HCT116 (cell line): ENCODE measurements around the gene CCDC30. TPM values are rescaled to one million over a fixed set of nuclear protein-coding genes. Genes with fewer than 3 reads are reported as not detected.

Source experiments
- ATAC-seq: fragments of 200-7000 bp; cut with Tn5 transposase; 2 replicates; pipeline ENCODE4 v1.9.1; 2020; ENCODE audit warnings: mild to moderate bottlenecking, moderate library complexity
- BruUV-seq: library from RNA; stranded (reverse); fragments of 400-500 nt; replicated peaks from 2 replicates; lab custom pipeline; 2021; lab: Mats Ljungman, UMichigan
- CTCF ChIA-PET: fragments of 300-600 bp; sonication (Branson Sonifier 250); formaldehyde crosslinking; loops from one replicate; lab custom pipeline; 2021; ENCODE audit warnings: antibody characterized with exemption; lab: Charles Lee
- POLR2A ChIA-PET: fragments of 300-600, 350-600 bp; sonication (Branson Sonifier 250); formaldehyde crosslinking; loops from one replicate; lab custom pipeline; 2021; ENCODE audit warnings: antibody characterized with exemption; lab: Charles Lee
- RAD21 ChIA-PET, 2 experiments: fragments of 300-600 bp; sonication (Branson Sonifier 250); formaldehyde crosslinking; loops; one replicate each; lab custom pipeline; 2023; ENCODE audit warnings: low total read pairs in 2 of 2; ENCODE audit not compliant: uncharacterized antibody in 2 of 2, unreplicated experiment in 2 of 2, low non-redundant PET in 1 of 2; lab: Charles Lee
- DNase-seq: peaks from one replicate; pipeline ENCODE4 v3.0.0-alpha.2; 2010; ENCODE audit warnings: low read depth, low spot score
- H2AFZ ChIP-seq: fragments of 200-600 bp; shearing (Covaris generic), sonication (generic); 2 replicates; pipeline ENCODE4 v1.6.1; 2017; ENCODE audit warnings: low read depth, mixed run types, mixed read lengths, antibody characterized with exemption, low read length; ENCODE audit not compliant: poor library complexity, severe bottlenecking
- H3K27ac ChIP-seq: 2 replicates; pipeline ENCODE4 v1.5.1; 2012; ENCODE audit warnings: low read depth, low read length
- H3K27me3 ChIP-seq: fragments of 200-600 bp; sonication (generic); 2 replicates; pipeline ENCODE4 v1.6.1; 2016; ENCODE audit warnings: mixed run types, low read length, mixed read lengths; ENCODE audit not compliant: insufficient read depth
- H3K36me3 ChIP-seq, 2 experiments: fragments of 200-500 bp in 1 of 2; fragments of 200-600 bp in 1 of 2; sonication (Bioruptor generic) in 1 of 2; sonication (generic) in 1 of 2; 2 replicates each; pipeline versions ENCODE4 v1.5.1 to v1.6.1; 2014 to 2016; ENCODE audit warnings: low read length in 2 of 2, inconsistent platforms in 1 of 2, mixed read lengths in 1 of 2, mixed run types in 1 of 2; ENCODE audit not compliant: insufficient read depth in 2 of 2, control insufficient read depth in 1 of 2
- H3K4me1 ChIP-seq, 2 experiments: fragments of 200-600 bp in 1 of 2; sonication (generic) in 1 of 2; 2 replicates each; pipeline versions ENCODE4 v1.5.1 to v1.6.1; 2012 to 2017; ENCODE audit warnings: low read length in 2 of 2, inconsistent platforms in 1 of 2, mild to moderate bottlenecking in 1 of 2, mixed read lengths in 1 of 2, mixed run types in 1 of 2, moderate library complexity in 1 of 2; ENCODE audit not compliant: insufficient read depth in 2 of 2, control insufficient read depth in 1 of 2
- H3K4me2 ChIP-seq: fragments of 200-600 bp; sonication (generic); 2 replicates; pipeline ENCODE4 v1.6.1; 2017; ENCODE audit warnings: mixed run types, low read length, mixed read lengths
- H3K4me3 ChIP-seq, 2 experiments: fragments of 200-600 bp in 1 of 2; sonication (generic) in 1 of 2; replicated peaks in 1 of 2; 2 replicates each; pipeline ENCODE4 v1.5.1; 2011 to 2016; ENCODE audit warnings: low read length in 2 of 2, control low read depth in 1 of 2, low read depth in 1 of 2, mild to moderate bottlenecking in 1 of 2, mixed read lengths in 1 of 2, mixed run types in 1 of 2
- H3K79me2 ChIP-seq: fragments of 200-600 bp; sonication (generic); 2 replicates; pipeline ENCODE4 v1.6.1; 2017; ENCODE audit warnings: mild to moderate bottlenecking, mixed run types, low read length, moderate library complexity, mixed read lengths; ENCODE audit not compliant: insufficient read depth
- H3K9ac ChIP-seq: fragments of 200-600 bp; sonication (generic); 2 replicates; pipeline ENCODE4 v1.6.1; 2016; ENCODE audit warnings: low read length, mixed read lengths
- H3K9me2 ChIP-seq: fragments of 200-600 bp; sonication (generic), shearing (Covaris generic); 2 replicates; pipeline ENCODE4 v1.6.1; 2017; ENCODE audit warnings: mixed run types, mild to moderate bottlenecking, moderate library complexity; ENCODE audit not compliant: insufficient read depth
- H3K9me3 ChIP-seq, 2 experiments: fragments of 200-500 bp in 1 of 2; fragments of 200-600 bp in 1 of 2; sonication (Bioruptor generic) in 1 of 2; sonication (generic) in 1 of 2; 2 replicates each; pipeline ENCODE4 v1.6.1; 2014 to 2017; ENCODE audit warnings: low read length in 2 of 2, mixed read lengths in 2 of 2, inconsistent platforms in 1 of 2, low read depth in 1 of 2, mild to moderate bottlenecking in 1 of 2, mixed run types in 1 of 2, moderate library complexity in 1 of 2; ENCODE audit not compliant: control insufficient read depth in 1 of 2, insufficient read depth in 1 of 2
- H4K20me1 ChIP-seq: fragments of 200-600 bp; sonication (generic), shearing (Covaris generic); 2 replicates; pipeline ENCODE4 v1.6.1; 2017; ENCODE audit warnings: mixed run types, mild to moderate bottlenecking, moderate library complexity; ENCODE audit not compliant: insufficient read depth
- ATF3 ChIP-seq: IDR thresholded peaks from 2 replicates; pipeline ENCODE4 v1.6.1; 2012
- CBX3 ChIP-seq: IDR thresholded peaks from 2 replicates; pipeline ENCODE4 v1.6.1; 2012; ENCODE audit warnings: low read depth
- CTCF ChIP-seq, 3 experiments: fragments of 200-600 bp in 1 of 3; sonication (generic) in 1 of 3; IDR thresholded peaks in 2 of 3; conservative IDR thresholded peaks in 1 of 3; 2 replicates each; pipeline ENCODE4 v1.5.1; 2012 to 2017; ENCODE audit warnings: low read depth in 2 of 3, low read length in 2 of 3, antibody characterized with exemption in 1 of 3, borderline replicate concordance in 1 of 3, control low read depth in 1 of 3, mild to moderate bottlenecking in 1 of 3, mixed read lengths in 1 of 3, mixed run types in 1 of 3, moderate library complexity in 1 of 3; ENCODE audit not compliant: insufficient read depth in 1 of 3
- MAX ChIP-seq: IDR thresholded peaks from 2 replicates; pipeline ENCODE4 v1.6.1; 2012
- POLR2AphosphoS5 ChIP-seq: IDR thresholded peaks from 2 replicates; pipeline ENCODE4 v1.6.1; 2011; ENCODE audit warnings: mild to moderate bottlenecking, low read depth, low read length, moderate library complexity
- RAD21 ChIP-seq: IDR thresholded peaks from 2 replicates; pipeline ENCODE4 v1.6.1; 2012; ENCODE audit warnings: low read depth, mild to moderate bottlenecking
- SIN3A ChIP-seq: IDR thresholded peaks from 2 replicates; pipeline ENCODE4 v1.6.1; 2012; ENCODE audit warnings: low read depth
- SP1 ChIP-seq: IDR thresholded peaks from 2 replicates; pipeline ENCODE4 v1.6.1; 2012; ENCODE audit warnings: low read depth
- TCF7L2 ChIP-seq: IDR thresholded peaks from 2 replicates; pipeline ENCODE4 v1.7.0; 2011; ENCODE audit warnings: borderline replicate concordance, inconsistent platforms; ENCODE audit not compliant: insufficient read depth, insufficient read length; ENCODE audit errors: extremely low read depth
- YY1 ChIP-seq: IDR thresholded peaks from 2 replicates; pipeline ENCODE4 v1.6.1; 2011; ENCODE audit warnings: low read length, low read depth, moderate library complexity, mild to moderate bottlenecking; ENCODE audit not compliant: insufficient replicate concordance; ENCODE audit errors: extremely low read depth
- ZFX ChIP-seq: fragments of 450-650 bp; IDR thresholded peaks from 2 replicates; pipeline ENCODE4 v1.6.1; 2017
- intact Hi-C: fragments of 100-400 bp; cut with micrococcal nuclease; formaldehyde crosslinking; loops from 2 replicates; pipeline ENCODE4 v1.10.0; 2022
- total RNA-seq: library from RNA; stranded (reverse); gene quantifications from one replicate; pipeline ENCODE4 v1.2.1, GENCODE V29; 2021; ENCODE audit not compliant: unreplicated experiment
- TF ChIP-seq, protein P1 (sequence below): IDR thresholded peaks from 2 replicates; pipeline ENCODE4 v1.6.1; 2011; ENCODE audit warnings: mild to moderate bottlenecking, low read length, moderate library complexity; ENCODE audit not compliant: insufficient replicate concordance; ENCODE audit errors: extremely low read depth

CCDC30 gene
- total RNA-seq, 1 experiment from 2014 or later, result 2.0 TPM

- BruUV-seq, result no TSS peak
Observed at GRCh38 chr1:42681741-42682483, 218.8 kb downstream of the CCDC30 start, which contains the start of gene YBX1. Gene YBX1, plus strand, starts transcription at chr1:42682418. Its CDS starts 148 bp downstream, at chr1:42682566.

More at GRCh38 chr1:42681741-42682483, 218.8 kb downstream of the CCDC30 start, which contains the start of gene YBX1:
- H3K9me3 ChIP-seq, result no peaks in the 10 kb centered on the region
- H4K20me1 ChIP-seq, result peaks cover 36% of the 10 kb centered on the region; the same call in 1 of the 2 replicates
- H3K9me2 ChIP-seq, result no peaks in the 10 kb centered on the region
- intact Hi-C loops, result no loop called here
- no peak within 1 kb of the TSS for H2AFZ ChIP-seq
- POLR2A ChIA-PET, result interaction anchor here (0.7 to 2.0 kb wide), 12 partner anchors 8 to 344 kb away, joined by 3 to 9 read pairs (median 5); partner anchors contain the start of genes C1orf50, P3H1 and PPIH
- peak within 1 kb of the TSS; percentile 86 to 88 for H3K4me3 ChIP-seq
- H3K36me3 ChIP-seq, result peaks cover 10 to 34% of the 10 kb centered on the region in 2 experiments; a peak in 2 of 4 replicates
- DNase-seq (peak; percentile 99), ATAC-seq (peak; percentile 91)
- H3K4me2 ChIP-seq, result peak within 1 kb of the TSS; percentile 96
- H3K79me2 ChIP-seq, result peaks cover 58% of the 10 kb centered on the region
- peak within 1 kb of the TSS; percentile 87 for H3K27ac ChIP-seq
- H3K4me1 ChIP-seq, result peaks cover 8 to 32% of the 10 kb centered on the region in 2 experiments
- H3K9ac ChIP-seq, result peak within 1 kb of the TSS; percentile 94
- TF ChIP-seq SIN3A, result peak; percentile 90
- TF ChIP-seq ZFX, result no peak
- TF ChIP-seq YY1, result peak; percentile 87
- TF ChIP-seq RAD21, result no peak
- no peak for TF ChIP-seq ATF3
- peak; percentile 19 for TF ChIP-seq TCF7L2
- TF ChIP-seq POLR2AphosphoS5, result peak; percentile 90
- peak; percentile 97 for TF ChIP-seq SP1
- no peak for TF ChIP-seq CTCF (IDR thresholded peaks at IDR 0.05 in 2 of 3, conservative IDR thresholded peaks at IDR 0.05 in 1 of 3; ENCODE audit: borderline replicate concordance in 1 of 3, insufficient read depth in 1 of 3, low read depth in 2 of 3, low read length in 2 of 3)
- no peak for TF ChIP-seq CBX3
- peak; percentile 97 for TF ChIP-seq MAX
- TF ChIP-seq, protein P1, sequence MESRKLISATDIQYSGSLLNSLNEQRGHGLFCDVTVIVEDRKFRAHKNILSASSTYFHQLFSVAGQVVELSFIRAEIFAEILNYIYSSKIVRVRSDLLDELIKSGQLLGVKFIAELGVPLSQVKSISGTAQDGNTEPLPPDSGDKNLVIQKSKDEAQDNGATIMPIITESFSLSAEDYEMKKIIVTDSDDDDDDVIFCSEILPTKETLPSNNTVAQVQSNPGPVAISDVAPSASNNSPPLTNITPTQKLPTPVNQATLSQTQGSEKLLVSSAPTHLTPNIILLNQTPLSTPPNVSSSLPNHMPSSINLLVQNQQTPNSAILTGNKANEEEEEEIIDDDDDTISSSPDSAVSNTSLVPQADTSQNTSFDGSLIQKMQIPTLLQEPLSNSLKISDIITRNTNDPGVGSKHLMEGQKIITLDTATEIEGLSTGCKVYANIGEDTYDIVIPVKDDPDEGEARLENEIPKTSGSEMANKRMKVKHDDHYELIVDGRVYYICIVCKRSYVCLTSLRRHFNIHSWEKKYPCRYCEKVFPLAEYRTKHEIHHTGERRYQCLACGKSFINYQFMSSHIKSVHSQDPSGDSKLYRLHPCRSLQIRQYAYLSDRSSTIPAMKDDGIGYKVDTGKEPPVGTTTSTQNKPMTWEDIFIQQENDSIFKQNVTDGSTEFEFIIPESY, result no peak
- RAD21 ChIA-PET, result no interaction called here
- no peaks in the 10 kb centered on the region for H3K27me3 ChIP-seq
- CTCF ChIA-PET, result interaction anchor here (1.3 kb wide), 1 partner anchor 104 kb away, joined by 4 read pairs; no protein-coding TSS in a partner anchor
